Measurements from ENCODE around the gene PITPNB. TPM values are rescaled to one million over a fixed set of nuclear protein-coding genes. Genes with fewer than 3 reads are reported as not detected.

PITPNB gene
- total and polyA plus RNA-seq, 2 of the 13 experiments (the other 11 are each of a cell fraction or from before 2014, with no cell fraction given): 17.0 to 30.1 TPM

- no peak overlapping the region for H3K9ac ChIP-seq (ENCODE audit: insufficient read depth, low read depth, low read length)
- CTCF ChIA-PET (ENCODE audit: low intra/inter-chr PET ratio, low total read pairs): no interaction called here
- H3K4me1 ChIP-seq (ENCODE audit: insufficient read depth, low read length): no peaks in the 10 kb centered on the region
- no peak for FAIRE-seq
- WGBS (ENCODE audit: low lambda C conversion rate): 79% methylated on average over 2 of the region's 2 CpGs
- POLR2A ChIA-PET: no interaction called here
- no peak overlapping the region for H2AFZ ChIP-seq (ENCODE audit: low read length)
- H3K4me2 ChIP-seq (ENCODE audit: low read depth, low read length): no peak overlapping the region
- in situ Hi-C loops (cut with HindIII; ENCODE audit: extremely low pct_ligation_motif_present, low pct_unique_long_range_greater_than_20kb): no loop called here
- H4K20me1 ChIP-seq (ENCODE audit: insufficient read depth, low read length): 0 out of 2 replicates have a peak, but pooled peaks cover 2% of the 10 kb centered on the region
- intact Hi-C loops (cut with micrococcal nuclease; ENCODE audit: unreplicated experiment): no loop called here
- ATAC-seq: no peak
- no peaks in the 10 kb centered on the region for H3K36me3 ChIP-seq (replicated peaks in 1 of 2; ENCODE audit: control insufficient read depth in 1 of 2, insufficient read depth in 2 of 2, low read length in 2 of 2)
- H3K79me2 ChIP-seq (ENCODE audit: insufficient read depth, low read length): no peaks in the 10 kb centered on the region
- H3K4me3 ChIP-seq (replicated peaks in 1 of 3; ENCODE audit: insufficient read depth in 1 of 3, low read depth in 2 of 3, low read length in 3 of 3): no peak overlapping the region
- DNase-seq (ENCODE audit: low spot score): no peak
- no peaks in the 10 kb centered on the region for H3K27me3 ChIP-seq (ENCODE audit: control insufficient read depth in 1 of 2, insufficient read depth in 2 of 2, low read length in 2 of 2)
- no peak overlapping the region for H3K27ac ChIP-seq (ENCODE audit: extremely low read length, insufficient read depth, low read length)
- H3K9me3 ChIP-seq (ENCODE audit: low read length): no peaks in the 10 kb centered on the region
- no TSS peak for BruUV-seq (replicated peaks)
- no peak for TF ChIP-seq ZNF512B (CRISPR knock-in tag; IDR thresholded peaks at IDR 0.05; ENCODE audit: borderline replicate concordance)
Observed at GRCh38 chr22:27833803-27834202, 85.3 kb downstream of the PITPNB start.

- BruUV-seq (replicated peaks): no TSS peak
Observed at GRCh38 chr22:27832606-27833005, 86.5 kb downstream of the PITPNB start.

More at GRCh38 chr22:27832606-27833005, 86.5 kb downstream of the PITPNB start:
- Histone ChIP-seq H3K4me2 (ENCODE audit: low read depth, low read length) (no peak overlapping the region), H2AFZ (ENCODE audit: low read length) (no peak overlapping the region), H3K27ac (ENCODE audit: extremely low read length, insufficient read depth, low read length) (no peak overlapping the region), H3K36me3 (replicated peaks in 1 of 2; ENCODE audit: control insufficient read depth in 1 of 2, insufficient read depth in 2 of 2, low read length in 2 of 2) (no peaks in the 10 kb centered on the region), H3K27me3 (ENCODE audit: control insufficient read depth in 1 of 2, insufficient read depth in 2 of 2, low read length in 2 of 2) (no peaks in the 10 kb centered on the region), H3K9me3 (ENCODE audit: low read length) (no peaks in the 10 kb centered on the region), H4K20me1 (ENCODE audit: insufficient read depth, low read length) (0 out of 2 replicates have a peak, but pooled peaks cover 2% of the 10 kb centered on the region), H3K9ac (ENCODE audit: insufficient read depth, low read depth, low read length) (no peak overlapping the region), H3K4me1 (ENCODE audit: insufficient read depth, low read length) (0 out of 2 replicates have a peak, but pooled peaks cover 4% of the 10 kb centered on the region), H3K4me3 (replicated peaks in 1 of 3; ENCODE audit: insufficient read depth in 1 of 3, low read depth in 2 of 3, low read length in 3 of 3) (no peak overlapping the region), H3K79me2 (ENCODE audit: insufficient read depth, low read length) (no peaks in the 10 kb centered on the region)
- no peak for TF ChIP-seq RXRB (CRISPR knock-in tag; IDR thresholded peaks at IDR 0.05; ENCODE audit: borderline replicate concordance)
- TF ChIP-seq SNRNP70 (IDR thresholded peaks at IDR 0.05; ENCODE audit: low read depth, low read length): no peak
- no peak for TF ChIP-seq RERE (CRISPR knock-in tag; IDR thresholded peaks at IDR 0.05; ENCODE audit: low read depth)
- no peak for TF ChIP-seq SRSF1 (optimal IDR thresholded peaks at IDR 0.05; ENCODE audit: low read depth, low read length)
- 81% methylated on average over 5 of the region's 7 CpGs for WGBS (ENCODE audit: low lambda C conversion rate)
- ATAC-seq: no peak
- no peak for FAIRE-seq
- no peak for DNase-seq (ENCODE audit: low spot score)
- ChIA-PET POLR2A (no interaction called here), CTCF (ENCODE audit: low intra/inter-chr PET ratio, low total read pairs) (no interaction called here)
- in situ Hi-C loops (cut with HindIII; ENCODE audit: extremely low pct_ligation_motif_present, low pct_unique_long_range_greater_than_20kb): no loop called here
- intact Hi-C loops (cut with micrococcal nuclease; ENCODE audit: unreplicated experiment): no loop called here
